HEK293 (cell line): ENCODE measurements around the gene QSOX1.

ENCODE experiments used
- ELK4 ChIP-seq: IDR thresholded peaks from 2 replicates; pipeline ENCODE4 v1.6.1; 2011; ENCODE audit warnings: mild to moderate bottlenecking, low read depth, low read length, borderline replicate concordance
- GLI2 ChIP-seq: fragments of 450-650 bp; formaldehyde crosslinking; IDR thresholded peaks from 2 replicates; pipeline ENCODE4; 2017; ENCODE audit warnings: missing biosample characterization, missing genetic modification characterization, low read depth, borderline replicate concordance
- GLIS2 ChIP-seq: fragments of 450-650 bp; formaldehyde crosslinking; IDR thresholded peaks from 2 replicates; pipeline ENCODE4 v1.5.1; 2016; ENCODE audit warnings: missing biosample characterization, missing genetic modification characterization
- HIC1 ChIP-seq: fragments of 450-650 bp; formaldehyde crosslinking; IDR thresholded peaks from 2 replicates; pipeline ENCODE4 v1.5.1; 2016; ENCODE audit warnings: missing biosample characterization, missing genetic modification characterization
- PATZ1 ChIP-seq: fragments of 450-650 bp; formaldehyde crosslinking; IDR thresholded peaks from 2 replicates; pipeline ENCODE4 v1.5.1; 2016; ENCODE audit warnings: missing biosample characterization, missing genetic modification characterization
- PBX3 ChIP-seq: sonication (generic); formaldehyde crosslinking; IDR thresholded peaks from 2 replicates; pipeline ENCODE4 v1.8.1; 2022; ENCODE audit warnings: mild to moderate bottlenecking, moderate library complexity, missing genetic modification reagents
- RBAK ChIP-seq: fragments of 450-650 bp; formaldehyde crosslinking; IDR thresholded peaks from 2 replicates; pipeline ENCODE4 v1.5.1; 2016; ENCODE audit warnings: missing biosample characterization, missing genetic modification characterization
- SP2 ChIP-seq: fragments of 450-650 bp; formaldehyde crosslinking; IDR thresholded peaks from 2 replicates; pipeline ENCODE4 v1.5.1; 2016; ENCODE audit warnings: missing biosample characterization, missing genetic modification characterization
- ZBTB48 ChIP-seq: fragments of 450-650 bp; formaldehyde crosslinking; IDR thresholded peaks from 2 replicates; pipeline ENCODE4 v1.5.1; 2016; ENCODE audit warnings: missing biosample characterization, missing genetic modification characterization
- ZFP37 ChIP-seq: fragments of 450-650 bp; formaldehyde crosslinking; IDR thresholded peaks from 2 replicates; pipeline ENCODE4 v1.5.1; 2016; ENCODE audit warnings: missing biosample characterization, missing genetic modification characterization
- ZIC2 ChIP-seq: fragments of 450-650 bp; formaldehyde crosslinking; IDR thresholded peaks from 2 replicates; pipeline ENCODE4 v1.5.1; 2016; ENCODE audit warnings: missing biosample characterization, missing genetic modification characterization
- ZNF114 ChIP-seq: fragments of 450-650 bp; formaldehyde crosslinking; IDR thresholded peaks from 2 replicates; pipeline ENCODE4 v1.5.0; 2017; ENCODE audit warnings: missing biosample characterization, missing genetic modification characterization
- ZNF133 ChIP-seq: fragments of 450-650 bp; formaldehyde crosslinking; IDR thresholded peaks from 2 replicates; pipeline ENCODE4 v1.5.1; 2016; ENCODE audit warnings: missing biosample characterization, missing genetic modification characterization
- ZNF148 ChIP-seq: fragments of 450-650 bp; formaldehyde crosslinking; IDR thresholded peaks from 2 replicates; pipeline ENCODE4 v1.5.0; 2017; ENCODE audit warnings: missing biosample characterization, missing genetic modification characterization, borderline replicate concordance
- ZNF174 ChIP-seq: fragments of 450-650 bp; formaldehyde crosslinking; IDR thresholded peaks from 2 replicates; pipeline ENCODE4 v1.5.0; 2017; ENCODE audit warnings: missing biosample characterization, mild to moderate bottlenecking, missing genetic modification characterization
- ZNF18 ChIP-seq: fragments of 450-650 bp; formaldehyde crosslinking; IDR thresholded peaks from 2 replicates; pipeline ENCODE4 v1.5.1; 2016; ENCODE audit warnings: missing biosample characterization, missing genetic modification characterization
- ZNF324 ChIP-seq: fragments of 450-650 bp; formaldehyde crosslinking; IDR thresholded peaks from 2 replicates; pipeline ENCODE4 v1.5.1; 2016; ENCODE audit warnings: missing biosample characterization, missing genetic modification characterization
- ZNF354C ChIP-seq: fragments of 450-650 bp; formaldehyde crosslinking; IDR thresholded peaks from 2 replicates; pipeline ENCODE4 v1.5.1; 2016; ENCODE audit warnings: missing biosample characterization, missing genetic modification characterization, low read depth, borderline replicate concordance
- ZNF423 ChIP-seq: fragments of 450-650 bp; formaldehyde crosslinking; IDR thresholded peaks from 2 replicates; pipeline ENCODE4 v1.5.1; 2016; ENCODE audit warnings: missing biosample characterization, missing genetic modification characterization
- ZNF48 ChIP-seq: fragments of 450-650 bp; formaldehyde crosslinking; IDR thresholded peaks from 2 replicates; pipeline ENCODE4 v1.5.1; 2016; ENCODE audit warnings: missing biosample characterization, missing genetic modification characterization
- ZNF529 ChIP-seq: fragments of 450-650 bp; formaldehyde crosslinking; IDR thresholded peaks from 2 replicates; pipeline ENCODE4 v1.5.1; 2017; ENCODE audit warnings: missing genetic modification characterization, missing biosample characterization; ENCODE audit not compliant: insufficient replicate concordance
- ZNF600 ChIP-seq: fragments of 450-650 bp; formaldehyde crosslinking; IDR thresholded peaks from 2 replicates; pipeline ENCODE4 v1.5.1; 2016; ENCODE audit warnings: missing biosample characterization, missing genetic modification characterization
- ZNF624 ChIP-seq: fragments of 450-650 bp; formaldehyde crosslinking; IDR thresholded peaks from 2 replicates; pipeline ENCODE4 v1.5.1; 2017; ENCODE audit warnings: missing biosample characterization, missing genetic modification characterization
- ZNF629 ChIP-seq: fragments of 450-650 bp; formaldehyde crosslinking; IDR thresholded peaks from 2 replicates; pipeline ENCODE4 v1.5.1; 2017; ENCODE audit warnings: missing biosample characterization, missing genetic modification characterization
- ZNF645 ChIP-seq: fragments of 450-650 bp; formaldehyde crosslinking; IDR thresholded peaks from 2 replicates; pipeline ENCODE4; 2016; ENCODE audit warnings: missing biosample characterization, missing genetic modification characterization
- ZNF654 ChIP-seq: fragments of 450-650 bp; formaldehyde crosslinking; IDR thresholded peaks from 2 replicates; pipeline ENCODE4 v1.5.1; 2016; ENCODE audit warnings: low read depth, missing biosample characterization, missing genetic modification characterization
- ZNF677 ChIP-seq: fragments of 450-650 bp; IDR thresholded peaks from 2 replicates; pipeline ENCODE4 v1.5.0; 2018; ENCODE audit warnings: missing biosample characterization, mild to moderate bottlenecking, missing genetic modification characterization, moderate library complexity
- ZNF776 ChIP-seq: fragments of 450-650 bp; formaldehyde crosslinking; IDR thresholded peaks from 2 replicates; pipeline ENCODE4 v1.5.0; 2017; ENCODE audit warnings: missing biosample characterization, missing genetic modification characterization, borderline replicate concordance
- ZNF830 ChIP-seq: fragments of 450-650 bp; IDR thresholded peaks from 2 replicates; pipeline ENCODE4 v1.5.0; 2018; ENCODE audit warnings: missing biosample characterization, missing genetic modification characterization, low read depth, mild to moderate bottlenecking, moderate library complexity
- ZSCAN30 ChIP-seq: fragments of 450-650 bp; IDR thresholded peaks from 2 replicates; pipeline ENCODE4 v1.5.1; 2018; ENCODE audit warnings: missing biosample characterization, mild to moderate bottlenecking, missing genetic modification characterization, moderate library complexity

Gene QSOX1

GRCh38 chr1:180230416-180230790 lies 75.7 kb downstream of the QSOX1 start (continued):
- TF ChIP-seq ZNF148 (tag by site-specific recombination) (no peak), ELK4 (no peak), ZNF324 (tag by site-specific recombination) (no peak), HIC1 (tag by site-specific recombination) (peak; percentile 20; the same call in 1 of the 2 replicates), PBX3 (CRISPR knock-in tag) (no peak), SP2 (tag by site-specific recombination) (peak; percentile 10; the same call in 1 of the 2 replicates), ZNF776 (tag by site-specific recombination) (no peak), ZSCAN30 (no peak), ZNF624 (tag by site-specific recombination) (no peak), ZNF48 (no peak), GLI2 (tag by site-specific recombination) (no peak), ZNF423 (tag by site-specific recombination) (no peak), PATZ1 (tag by site-specific recombination) (peak; percentile 18; the same call in 1 of the 2 replicates), ZNF354C (tag by site-specific recombination) (no peak), ZIC2 (tag by site-specific recombination) (no peak), ZNF645 (tag by site-specific recombination) (no peak), GLIS2 (no peak), ZNF114 (tag by site-specific recombination) (no peak), ZNF629 (peak; percentile 33; the same call in 1 of the 2 replicates), ZNF18 (no peak), ZNF830 (tag by site-specific recombination) (no peak), ZNF174 (tag by site-specific recombination) (no peak), ZNF600 (tag by site-specific recombination) (peak; percentile 12; the same call in 1 of the 2 replicates), ZBTB48 (tag by site-specific recombination) (0 out of 2 replicates have a peak, but pooled peaks have one; percentile 29), RBAK (tag by site-specific recombination) (no peak), ZNF677 (no peak), ZFP37 (no peak), ZNF133 (no peak), ZNF529 (tag by site-specific recombination) (no peak), ZNF654 (tag by site-specific recombination) (no peak)
